Activated CD4-positive, CD25-positive, alpha-beta regulatory T cell (primary cell): ENCODE results near the gene GPR31.

Experiments used
- DNase-seq, 4 experiments: peaks; one replicate each; lab custom pipeline; 2025; lab: John Stamatoyannopoulos, UW

Gene GPR31

DNA sequence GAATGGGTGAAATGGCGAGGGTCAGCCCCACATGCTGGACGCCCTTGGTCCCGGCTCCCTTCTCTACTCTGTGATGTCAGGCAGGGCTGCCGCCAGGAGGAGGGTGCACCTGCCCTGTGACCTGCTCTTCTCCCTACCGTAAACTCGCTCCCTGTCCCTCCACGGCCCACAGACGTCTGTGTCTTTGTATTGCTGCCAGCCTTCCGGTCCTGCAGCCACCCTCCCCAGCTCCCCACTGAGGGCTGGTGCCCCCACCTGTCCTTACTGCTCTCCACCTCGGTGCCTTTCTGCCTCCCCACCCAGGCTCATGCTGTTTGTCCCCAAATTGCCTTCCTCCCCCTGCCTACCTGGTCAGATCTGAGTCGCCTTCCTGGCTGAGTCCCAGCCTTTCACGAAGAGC, 38.9 kb downstream of the GPR31 start:
- DNase-seq: no peak

DNA sequence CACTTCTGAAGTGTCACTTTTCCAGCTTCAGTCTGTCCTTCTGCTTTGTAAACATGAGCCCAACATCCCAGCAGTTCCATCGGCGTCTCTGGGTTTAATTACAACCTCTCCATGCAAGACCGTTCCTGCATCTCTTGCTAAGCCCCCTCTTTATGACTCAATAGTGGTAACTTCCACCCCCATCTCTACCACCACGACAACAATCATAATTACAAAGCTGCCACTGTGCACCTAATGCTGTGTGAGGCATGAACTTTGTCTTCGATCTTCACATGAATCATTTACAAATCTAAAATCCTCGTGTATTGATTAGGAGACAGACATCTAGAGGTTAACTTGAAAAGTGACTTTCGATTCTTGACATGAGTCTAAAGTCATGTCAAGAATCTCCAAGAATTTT, 39.8 kb downstream of the GPR31 start:
- no peak for DNase-seq

DNA sequence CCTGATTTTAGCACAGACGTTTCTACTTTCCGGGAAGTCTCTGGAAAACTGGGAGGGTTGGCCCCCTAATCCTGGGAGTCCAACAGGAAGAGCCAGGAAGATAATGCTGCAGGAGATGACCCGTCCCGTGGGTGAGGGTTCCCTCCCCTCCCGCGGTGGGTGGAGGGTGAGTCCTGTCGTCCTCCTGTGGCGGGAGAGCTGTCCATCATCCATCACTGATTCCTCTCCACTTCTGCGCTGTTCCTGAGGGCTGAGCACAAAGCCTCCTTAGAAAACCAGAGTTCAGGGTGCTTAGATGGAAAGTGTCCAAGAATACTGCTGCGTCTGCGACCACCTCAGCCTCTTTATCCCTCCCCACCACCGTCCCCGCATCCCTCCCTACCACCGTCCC, 40.9 kb downstream of the GPR31 start:
- DNase-seq: no peak

DNA sequence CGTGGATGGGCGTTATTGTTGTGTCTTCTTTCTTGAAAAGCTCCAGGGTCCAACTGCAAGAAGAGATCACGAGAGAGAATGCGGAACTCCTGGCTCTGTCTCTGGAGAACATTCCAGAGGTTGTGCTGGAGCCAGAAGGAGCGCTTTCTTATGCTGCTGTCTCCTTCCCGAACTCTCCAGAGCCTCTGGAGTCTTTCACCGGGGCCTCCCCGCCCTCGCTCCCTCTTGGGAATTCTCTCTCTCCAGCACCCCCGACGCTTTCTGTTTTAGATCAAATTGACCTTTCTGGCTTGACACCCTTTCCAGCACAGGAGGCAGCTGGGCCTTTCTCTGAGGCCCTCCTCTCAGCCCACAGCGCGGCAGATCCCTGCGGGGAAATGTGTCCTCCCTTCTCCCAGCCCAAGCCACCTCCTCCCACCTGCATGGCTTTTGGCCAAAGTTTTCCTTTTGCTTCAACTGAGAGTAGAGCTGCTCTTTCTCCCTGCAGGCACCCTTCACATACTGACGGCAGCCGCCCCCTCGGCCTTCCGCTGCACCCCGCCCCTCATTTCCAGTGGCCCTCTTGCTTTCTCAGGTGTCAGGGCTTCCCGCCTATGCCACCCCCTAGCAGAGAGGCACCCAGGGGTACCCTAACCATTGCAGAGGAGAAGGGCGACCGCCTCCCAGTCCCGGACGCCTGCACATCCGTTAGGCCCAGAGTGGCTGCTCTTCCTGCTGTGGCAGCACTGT, 41.5 kb downstream of the GPR31 start:
- no peak for DNase-seq

DNA sequence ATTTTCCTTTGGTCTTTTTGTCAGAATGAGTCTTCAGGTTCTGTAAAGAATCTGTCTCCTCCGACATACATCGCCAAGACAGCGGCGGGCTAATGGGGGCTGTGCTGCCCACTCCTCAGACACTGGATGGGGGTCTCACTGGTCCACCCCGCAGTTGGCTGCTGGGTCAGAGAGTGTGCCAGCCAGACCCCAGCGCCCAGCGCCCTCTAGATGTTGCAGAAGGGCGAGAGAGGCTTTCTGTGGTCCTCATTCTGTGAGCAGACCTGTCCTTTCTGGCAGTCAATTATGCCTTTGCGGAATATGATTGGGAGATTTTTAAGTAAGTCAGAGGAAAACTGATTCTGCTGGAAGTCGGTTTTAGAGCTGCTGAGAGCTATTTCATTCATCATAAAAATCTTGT, 42.7 kb downstream of the GPR31 start:
- DNase-seq: no peak

DNA sequence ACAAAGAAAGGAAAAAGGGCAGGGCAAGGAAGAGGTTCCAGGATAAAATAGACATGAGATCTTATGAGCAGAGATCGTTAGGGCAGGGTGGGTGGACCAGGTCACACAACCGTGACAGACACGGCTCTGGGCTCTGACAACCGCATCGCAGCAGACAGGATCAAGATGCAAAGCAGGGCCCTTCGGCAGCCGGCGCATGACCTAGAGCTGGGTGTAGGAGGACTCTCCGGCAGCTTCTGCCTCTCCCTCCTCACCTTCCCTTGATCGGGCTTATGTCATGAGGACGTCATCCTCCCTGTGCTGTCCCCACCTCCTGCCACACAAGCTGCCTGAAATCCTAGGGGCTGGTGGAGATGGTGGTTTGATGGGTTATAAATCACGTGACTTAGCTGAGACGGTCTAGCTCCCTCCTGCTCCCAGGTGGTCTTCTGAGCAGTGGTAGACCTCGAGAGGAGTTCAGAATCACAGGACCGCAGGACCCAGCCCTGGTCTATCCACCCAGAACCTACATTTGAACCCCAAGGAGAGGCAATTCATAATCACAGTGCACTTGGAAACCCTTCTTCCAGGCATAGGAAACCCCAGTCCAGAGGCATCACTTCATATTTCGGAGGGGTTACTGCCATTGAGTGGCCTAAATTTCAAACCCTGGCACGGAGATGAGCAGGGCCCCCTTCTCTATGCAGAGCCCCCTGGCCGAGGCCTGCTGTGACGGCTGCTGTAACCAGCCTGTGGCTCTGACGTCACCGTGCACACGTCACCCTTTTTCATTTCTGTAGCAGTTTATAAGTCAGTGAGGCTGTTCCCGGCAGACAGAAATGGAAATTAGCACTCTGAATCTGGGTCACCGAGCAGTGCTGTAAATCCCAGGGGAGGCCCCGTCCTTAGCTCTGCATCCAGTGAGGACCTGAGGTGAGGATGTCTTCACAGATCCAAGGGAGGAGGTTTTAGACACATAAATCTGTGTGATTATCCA, 43.6 kb downstream of the GPR31 start:
- peak in 3 of 4 experiments; percentile 12 to 30 (median 20) for DNase-seq

DNA sequence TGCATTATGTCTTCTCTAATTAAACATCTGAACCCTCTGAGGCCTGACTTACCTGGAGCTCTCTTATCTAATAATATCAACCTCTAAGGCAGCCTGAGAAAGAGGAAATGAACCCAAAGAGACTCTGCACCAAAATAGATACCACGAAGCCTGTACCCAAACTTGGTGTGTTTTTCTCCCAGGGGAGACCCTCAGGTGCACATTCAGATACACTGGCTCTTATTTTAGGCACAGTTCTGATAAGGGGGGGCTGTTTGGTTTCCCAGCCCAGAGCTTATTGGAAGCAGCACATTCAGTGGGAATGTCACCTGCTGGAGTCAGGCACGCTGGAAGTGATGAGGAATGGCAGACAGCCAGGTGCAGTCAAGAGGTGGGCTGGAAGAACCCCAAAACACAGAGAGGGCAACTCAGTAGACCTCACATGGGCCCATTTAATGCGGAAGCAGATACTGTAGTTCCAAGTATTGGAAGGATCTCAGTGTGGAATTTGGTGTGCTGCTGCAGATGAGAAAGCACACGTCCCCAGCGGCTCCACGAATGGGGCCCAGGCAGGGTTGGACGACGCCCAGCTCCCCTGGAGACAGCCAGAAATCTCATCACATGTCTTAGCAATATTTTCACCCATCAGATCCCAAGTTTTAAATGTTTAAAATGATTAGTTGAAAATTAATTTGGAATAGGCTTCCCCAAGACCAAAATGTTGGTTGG, 44.6 kb downstream of the GPR31 start:
- DNase-seq: no peak

DNA sequence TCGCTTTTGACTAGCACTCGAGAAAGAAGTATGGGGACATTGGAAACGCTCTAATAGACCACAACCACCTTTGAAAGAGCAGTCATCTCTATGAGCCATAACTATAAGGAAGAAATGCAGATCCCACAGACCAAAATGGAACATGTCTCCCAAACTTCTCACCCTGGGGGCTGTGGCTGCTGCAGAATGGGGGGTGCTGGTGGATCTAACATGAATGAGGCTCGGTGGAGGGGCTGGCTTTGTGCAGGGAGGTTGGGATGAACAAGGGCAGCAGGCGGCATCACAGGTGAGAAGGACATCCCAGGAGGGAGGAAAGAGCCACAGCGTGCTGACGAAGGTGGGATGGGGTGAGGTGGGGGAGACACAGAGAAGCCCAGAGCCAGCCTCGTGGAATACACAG, 45.4 kb downstream of the GPR31 start:
- DNase-seq: no peak

DNA sequence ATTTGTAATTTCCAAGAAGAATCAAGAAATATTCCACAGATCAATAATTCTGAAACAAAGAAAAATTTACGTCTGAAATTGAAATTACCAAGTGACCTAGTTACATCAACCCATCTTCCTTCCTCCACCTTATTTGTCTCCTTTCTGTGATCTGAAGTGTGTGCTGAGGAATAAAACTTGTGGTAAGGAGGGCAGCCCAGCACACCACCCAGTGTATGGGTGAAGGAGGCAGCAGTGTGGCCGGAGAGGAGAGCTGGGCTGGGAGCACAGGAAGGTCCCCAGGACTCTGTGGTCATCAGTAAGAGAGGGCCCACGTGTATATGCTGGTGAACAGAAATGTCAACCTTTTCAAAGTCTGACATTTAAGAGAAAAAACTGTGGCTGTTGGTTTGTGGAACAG, 46.2 kb downstream of the GPR31 start:
- DNase-seq: no peak

DNA sequence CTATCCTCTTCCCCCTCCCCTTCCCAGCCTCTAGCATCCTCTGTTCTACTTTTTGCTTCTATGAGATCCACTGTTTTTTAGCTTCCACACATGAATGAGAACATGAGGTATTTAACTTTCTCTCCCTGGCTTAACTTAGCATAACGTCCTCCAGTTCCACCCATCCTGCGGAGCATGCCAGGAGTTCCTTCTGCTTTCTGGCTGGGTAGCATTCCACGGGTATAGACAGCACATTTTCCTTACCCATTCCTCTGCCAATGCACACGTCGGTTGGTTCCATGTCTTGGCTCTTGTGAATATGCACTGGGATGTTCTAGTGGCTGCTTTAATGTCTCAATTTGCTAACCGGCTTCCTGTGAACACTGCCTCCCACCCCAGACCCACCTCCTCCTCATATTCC, 48.1 kb downstream of the GPR31 start:
- DNase-seq: no peak

DNA sequence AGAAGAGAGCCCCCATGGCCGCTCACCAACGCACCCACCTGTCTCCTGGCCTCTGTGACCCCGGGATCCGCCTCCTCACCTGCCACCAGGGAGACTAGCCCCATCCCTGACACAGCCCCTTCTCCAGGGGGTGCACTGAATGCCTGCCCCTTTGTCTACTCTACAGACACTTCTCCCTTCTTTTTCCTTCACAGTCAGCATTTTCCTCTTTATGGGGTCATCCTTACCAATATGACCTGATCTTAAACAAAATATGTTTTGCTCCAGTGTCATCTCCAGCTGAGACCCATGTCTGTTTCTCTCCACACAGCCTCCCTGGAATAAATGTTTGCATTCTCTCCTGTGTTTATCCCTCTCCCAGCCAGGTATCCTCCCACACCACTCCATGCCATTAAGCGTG, 49.5 kb downstream of the GPR31 start:
- no peak for DNase-seq

DNA sequence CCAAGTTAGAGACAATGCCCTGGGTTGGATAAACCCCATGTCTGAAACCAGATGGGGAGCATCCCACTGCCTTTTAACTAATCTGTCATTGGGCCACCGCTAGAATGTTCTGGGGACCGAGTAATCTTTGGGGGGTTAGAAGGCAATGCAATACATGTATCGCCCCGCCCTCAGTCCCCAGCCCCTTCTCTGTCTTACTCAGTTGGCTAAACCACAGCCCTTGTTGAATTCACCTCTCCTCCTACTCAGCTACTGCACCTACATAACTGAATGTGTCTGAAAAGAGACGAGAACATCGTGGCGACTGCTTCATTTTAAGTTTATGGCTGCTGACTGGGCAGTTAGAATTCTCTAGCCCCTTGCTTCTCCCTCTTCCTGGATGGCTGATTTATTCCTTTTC, 50.0 kb downstream of the GPR31 start:
- DNase-seq: no peak

DNA sequence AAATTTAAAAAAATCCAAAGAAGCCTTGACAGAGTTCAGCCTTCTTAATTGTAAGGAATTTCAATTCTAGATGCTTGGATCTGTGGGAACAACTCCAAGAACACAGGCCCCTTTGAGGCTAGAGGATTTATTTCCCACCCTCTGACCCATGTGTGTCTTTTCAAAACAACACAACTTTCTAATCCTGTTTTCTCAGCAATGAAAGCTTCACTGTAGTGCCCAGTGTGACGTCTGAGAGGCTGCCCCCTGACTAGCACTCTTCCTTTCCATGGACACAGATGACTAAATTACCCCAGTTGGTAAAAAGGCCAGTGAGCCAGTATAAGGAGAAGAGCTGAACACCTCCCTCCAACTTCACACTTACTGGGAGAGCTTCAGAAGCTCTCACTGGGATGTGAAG, 51.4 kb downstream of the GPR31 start:
- DNase-seq: no peak
